ENCODE data around the gene CCDC77.
A peak's percentile ranks its signal among the peaks of the same experiment; 100 is the strongest.
"Not testable (repeated sequence)": the region's sequence is repeated elsewhere in the genome, so short reads cannot be mapped to it uniquely, and the experiment has no call there.

Gene CCDC77

GRCh38 chr12:422526-422925, 21.1 kb downstream of the CCDC77 start:
- TF ChIP-seq, protein P1, sequence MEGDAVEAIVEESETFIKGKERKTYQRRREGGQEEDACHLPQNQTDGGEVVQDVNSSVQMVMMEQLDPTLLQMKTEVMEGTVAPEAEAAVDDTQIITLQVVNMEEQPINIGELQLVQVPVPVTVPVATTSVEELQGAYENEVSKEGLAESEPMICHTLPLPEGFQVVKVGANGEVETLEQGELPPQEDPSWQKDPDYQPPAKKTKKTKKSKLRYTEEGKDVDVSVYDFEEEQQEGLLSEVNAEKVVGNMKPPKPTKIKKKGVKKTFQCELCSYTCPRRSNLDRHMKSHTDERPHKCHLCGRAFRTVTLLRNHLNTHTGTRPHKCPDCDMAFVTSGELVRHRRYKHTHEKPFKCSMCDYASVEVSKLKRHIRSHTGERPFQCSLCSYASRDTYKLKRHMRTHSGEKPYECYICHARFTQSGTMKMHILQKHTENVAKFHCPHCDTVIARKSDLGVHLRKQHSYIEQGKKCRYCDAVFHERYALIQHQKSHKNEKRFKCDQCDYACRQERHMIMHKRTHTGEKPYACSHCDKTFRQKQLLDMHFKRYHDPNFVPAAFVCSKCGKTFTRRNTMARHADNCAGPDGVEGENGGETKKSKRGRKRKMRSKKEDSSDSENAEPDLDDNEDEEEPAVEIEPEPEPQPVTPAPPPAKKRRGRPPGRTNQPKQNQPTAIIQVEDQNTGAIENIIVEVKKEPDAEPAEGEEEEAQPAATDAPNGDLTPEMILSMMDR (conservative IDR thresholded peaks at IDR 0.05) = no peak
- peak overlapping the region; percentile 16; the same call in 1 of the 2 replicates for H3K27ac ChIP-seq

- not testable (repeated sequence) for H3K27ac ChIP-seq
These were observed 34.3 kb downstream of the CCDC77 start for GRCh38 chr12:435737-436136.

DNA sequence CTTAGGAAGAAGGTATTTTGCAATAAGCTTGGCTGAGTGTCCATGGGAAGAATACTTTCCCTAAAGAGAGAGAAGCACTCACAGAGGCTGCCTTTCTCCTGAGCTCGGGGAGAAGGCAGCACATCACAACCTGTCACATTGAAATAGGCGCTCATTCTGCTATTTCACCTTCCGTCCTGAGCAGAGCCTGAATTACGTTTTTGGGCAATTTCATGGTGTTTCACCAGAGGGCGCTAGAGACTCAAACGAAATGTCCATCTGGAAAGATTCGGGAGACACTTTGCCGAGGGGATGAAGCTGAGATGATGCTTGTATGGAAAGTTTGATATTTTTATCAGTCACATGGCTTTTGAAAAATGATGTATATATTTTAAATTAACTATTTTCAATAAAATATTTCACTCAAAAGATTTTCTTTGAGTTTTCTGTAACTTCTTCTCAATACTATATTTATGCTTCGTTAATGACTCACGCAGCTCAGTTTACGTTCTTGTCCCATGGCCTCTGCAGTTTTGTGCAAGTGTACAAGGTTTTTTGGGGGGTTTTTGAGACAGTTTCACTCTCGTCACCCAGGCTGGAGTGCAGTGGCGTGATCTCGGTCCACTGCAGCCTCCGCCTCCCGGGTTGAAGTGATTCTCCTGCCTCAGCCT, 40.9 kb downstream of the CCDC77 start:
- TF ChIP-seq, protein P1 (conservative IDR thresholded peaks at IDR 0.05) = peak; percentile 94
- H3K27ac ChIP-seq = no peak overlapping the region

DNA sequence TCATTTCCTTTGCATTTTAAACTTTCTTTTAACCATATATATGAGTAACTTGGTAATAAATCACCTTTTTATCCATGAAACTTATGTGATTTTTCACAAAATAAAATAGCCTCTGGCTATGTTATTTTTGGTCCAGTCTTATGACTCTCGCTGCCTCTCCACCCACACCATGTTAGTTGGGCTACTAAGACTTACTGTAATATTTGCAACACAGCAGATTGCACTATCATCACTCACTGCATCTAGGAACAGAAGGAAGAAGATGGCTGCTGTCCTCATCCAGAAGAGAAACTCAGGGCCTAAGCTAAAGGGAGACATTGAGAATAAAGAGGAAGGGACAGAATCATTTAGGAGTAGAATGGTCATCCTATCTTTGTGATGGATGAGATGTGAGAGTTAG, 45.7 kb downstream of the CCDC77 start:
- TF ChIP-seq, protein P1 (conservative IDR thresholded peaks at IDR 0.05) = no peak
- no peak overlapping the region for H3K27ac ChIP-seq

GRCh38 chr12:449203-449602, 47.8 kb downstream of the CCDC77 start:
- TF ChIP-seq, protein P1 (conservative IDR thresholded peaks at IDR 0.05) = no peak
- no peak overlapping the region for H3K27ac ChIP-seq

DNA sequence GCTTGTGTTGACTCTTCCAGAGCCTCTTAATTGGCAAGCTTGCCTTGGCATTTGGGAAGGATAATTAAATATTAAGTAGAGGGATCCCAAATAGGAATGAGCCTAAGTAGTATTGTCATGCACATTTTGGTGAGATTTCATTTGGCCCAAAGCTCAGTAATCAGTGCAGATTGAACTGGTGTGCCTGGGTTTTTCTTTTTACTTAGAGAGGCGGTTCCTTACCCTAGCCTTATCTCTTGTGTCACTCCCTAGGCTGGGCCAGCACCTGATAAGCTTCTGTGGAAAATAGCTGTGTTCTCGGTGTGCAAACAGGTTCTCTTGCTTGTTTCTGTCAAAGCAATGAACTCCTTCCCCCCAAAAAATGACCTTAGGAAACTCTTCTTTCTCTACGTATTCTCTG, 49.0 kb downstream of the CCDC77 start:
- TF ChIP-seq, protein P1 (conservative IDR thresholded peaks at IDR 0.05) = no peak

GRCh38 chr12:452667-453210, 51.3 kb downstream of the CCDC77 start:
- TF ChIP-seq, protein P1 (conservative IDR thresholded peaks at IDR 0.05) = peak; percentile 13
- no peak overlapping the region for H3K27ac ChIP-seq

More for the DNA sequence above, 49.0 kb downstream of the CCDC77 start:
- H3K27ac ChIP-seq = no peak overlapping the region

- TF ChIP-seq, protein P1 (conservative IDR thresholded peaks at IDR 0.05) = no peak
- H3K27ac ChIP-seq = no peak overlapping the region
These were observed 53.4 kb downstream of the CCDC77 start for GRCh38 chr12:454833-455232.

All from VCaP (cell line).